AG09309 (cell line): ENCODE data around the gene FEV.
A peak's percentile ranks its signal among the peaks of the same experiment; 100 is the strongest.

Source experiments
- DNase-seq: peaks from one replicate; pipeline ENCODE4 v3.0.0-alpha.2; 2010; ENCODE audit warnings: low read depth
- H3K4me3 ChIP-seq: 2 replicates; pipeline ENCODE4 v1.5.1; 2011; ENCODE audit warnings: mild to moderate bottlenecking, low read depth, low read length, moderate library complexity; ENCODE audit not compliant: control insufficient read depth
- CTCF ChIP-seq: IDR thresholded peaks from 2 replicates; pipeline ENCODE4 v1.5.1; 2011; ENCODE audit warnings: mild to moderate bottlenecking, low read depth, low read length, inconsistent platforms; ENCODE audit not compliant: insufficient read depth, control insufficient read depth; ENCODE audit errors: missing control alignments

The FEV gene

DNA sequence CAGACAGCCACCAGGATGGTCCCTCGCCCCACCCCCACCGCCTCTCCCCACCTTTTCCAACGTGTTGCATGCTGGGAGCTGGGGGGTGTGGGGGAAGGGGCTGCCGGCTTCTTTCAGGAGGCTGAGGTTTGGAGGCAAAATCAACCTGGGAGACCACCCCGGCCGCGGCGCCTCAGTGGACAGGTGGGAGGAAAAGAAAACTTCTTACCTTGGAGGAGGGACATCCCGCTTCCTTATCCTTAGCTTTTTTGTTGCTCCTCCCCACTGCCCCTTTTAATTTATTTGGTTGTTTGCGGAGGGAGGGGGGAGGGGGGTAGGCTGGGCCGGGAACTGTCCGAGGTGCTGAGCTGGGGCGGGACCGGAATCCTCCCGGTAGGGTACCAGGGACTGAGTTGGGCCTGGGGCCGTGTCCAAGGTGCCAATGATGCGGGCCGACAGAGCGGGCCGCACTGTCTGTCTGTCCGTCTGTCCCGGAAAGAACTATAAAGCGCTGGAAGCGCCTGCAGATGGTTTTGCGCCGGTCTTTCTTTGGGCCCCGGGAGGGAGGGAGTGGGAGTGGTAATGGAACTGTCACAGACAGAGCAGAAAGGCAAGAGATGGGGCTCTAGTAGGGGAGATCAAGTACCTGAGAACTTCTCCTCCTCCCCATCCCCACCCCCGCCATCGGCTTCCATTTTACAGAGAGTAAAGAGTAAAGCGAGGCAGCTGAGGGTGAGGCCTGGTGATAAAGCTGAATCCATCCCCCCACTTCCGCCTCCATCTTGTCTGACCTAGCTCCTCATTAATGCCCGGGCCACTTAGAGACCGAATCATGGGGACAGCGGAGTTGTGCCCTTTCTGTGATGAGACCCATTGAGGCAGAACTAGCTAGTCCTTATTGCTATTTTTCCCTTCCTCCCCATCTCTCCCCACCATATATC, 23.1 kb downstream of the FEV start:
- no peak for TF ChIP-seq CTCF
- no peak for DNase-seq
- H3K4me3 ChIP-seq, result no peak overlapping the region

- TF ChIP-seq CTCF, result no peak
- no peak for DNase-seq
- H3K4me3 ChIP-seq, result no peak overlapping the region
These were observed 23.8 kb downstream of the FEV start for GRCh38 chr2:218961229-218961628.

GRCh38 chr2:218960309-218961165, 24.4 kb downstream of the FEV start:
- H3K4me3 ChIP-seq, result no peak overlapping the region
- DNase-seq, result no peak

DNA sequence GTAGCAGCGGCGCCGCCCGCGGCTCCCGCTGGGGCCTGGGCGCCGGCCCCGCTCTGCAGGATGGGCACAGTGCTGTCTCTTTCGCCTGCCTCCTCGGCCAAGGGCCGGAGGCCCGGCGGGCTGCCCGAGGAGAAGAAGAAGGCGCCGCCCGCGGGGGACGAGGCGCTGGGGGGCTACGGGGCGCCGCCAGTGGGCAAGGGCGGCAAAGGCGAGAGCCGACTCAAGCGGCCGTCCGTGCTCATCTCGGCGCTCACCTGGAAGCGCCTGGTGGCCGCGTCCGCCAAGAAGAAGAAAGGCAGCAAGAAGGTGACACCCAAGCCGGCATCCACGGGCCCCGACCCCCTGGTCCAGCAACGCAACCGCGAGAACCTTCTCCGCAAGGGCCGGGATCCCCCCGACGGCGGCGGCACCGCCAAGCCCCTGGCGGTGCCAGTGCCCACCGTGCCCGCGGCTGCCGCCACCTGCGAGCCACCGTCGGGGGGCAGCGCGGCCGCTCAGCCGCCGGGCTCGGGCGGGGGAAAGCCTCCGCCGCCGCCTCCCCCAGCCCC, 25.1 kb downstream of the FEV start:
- no peak for DNase-seq
- no peak for TF ChIP-seq CTCF
- no peak overlapping the region for H3K4me3 ChIP-seq

More at GRCh38 chr2:218960309-218961165, 24.4 kb downstream of the FEV start:
- no peak for TF ChIP-seq CTCF

GRCh38 chr2:218959141-218959731, 25.7 kb downstream of the FEV start, which contains the start of gene CDK5R2:
CDK5R2 (plus strand) TSS chr2:218959666; CDS start chr2:218959821, 155 bp downstream.
- DNase-seq, result peak; percentile 33
- TF ChIP-seq CTCF, result no peak
- H3K4me3 ChIP-seq, result peak within 1 kb of the TSS; percentile 4

GRCh38 chr2:218958276-218958675, 26.7 kb downstream of the FEV start:
- no peak for DNase-seq
- no peak for TF ChIP-seq CTCF
- H3K4me3 ChIP-seq, result no peak overlapping the region
